Stomach (tissue), 4 donors: Measurements from ENCODE around the gene GABRB3.

Experiments
- CTCF ChIP-seq, 7 experiments: fragments of 450-650 bp in 4 of 7; fragments of 200-600 bp in 3 of 7; sonication (generic) in 3 of 7; IDR thresholded peaks; one replicate each; pipeline ENCODE4 v1.5.1; 2016 to 2019; ENCODE audit warnings: antibody characterized with exemption in 7 of 7, control low read depth in 2 of 7, mild to moderate bottlenecking in 1 of 7
- EP300 ChIP-seq: sonication (generic); formaldehyde crosslinking; IDR thresholded peaks from one replicate; pipeline ENCODE4 v1.6.1; 2017; ENCODE audit warnings: antibody characterized with exemption
- POLR2AphosphoS5 ChIP-seq, 3 donors: sonication (generic); formaldehyde crosslinking; IDR thresholded peaks; one replicate each; pipeline ENCODE4 v1.6.1; 2016; ENCODE audit warnings: antibody characterized with exemption in 3 of 3

- TF ChIP-seq CTCF (IDR thresholded peaks at IDR 0.05) = no peak
- TF ChIP-seq EP300 = no peak
- TF ChIP-seq POLR2AphosphoS5 (IDR thresholded peaks at IDR 0.05) = no peak
Observed at GRCh38 chr15:26561130-26561529, 211.7 kb downstream of the GABRB3 start.
